NCI-H2107 (cell line): ENCODE results near the gene PTPRJ.
"Not testable (repeated sequence)": the region's sequence is repeated elsewhere in the genome, so short reads cannot be mapped to it uniquely, and the experiment has no call there.

Experiments
- DNase-seq: peaks from one replicate; lab custom pipeline; 2025; lab: John Stamatoyannopoulos, UW

PTPRJ gene

GRCh38 chr11:47980088-47980906 is at the start of gene PTPRJ:
Gene PTPRJ (plus strand): TSS chr11:47980559. CDS start chr11:47980913, 354 bp downstream.
- DNase-seq: no peak

- no peak for DNase-seq
Measured at GRCh38 chr11:47932544-47932943, 47.8 kb upstream of the PTPRJ start.

- not testable (repeated sequence) for DNase-seq
Measured at GRCh38 chr11:47933797-47934196, 46.6 kb upstream of the PTPRJ start.

GRCh38 chr11:47938791-47939560 is 41.4 kb upstream of the PTPRJ start:
- no peak for DNase-seq

GRCh38 chr11:47940904-47941649 is 39.3 kb upstream of the PTPRJ start:
- no peak for DNase-seq

DNA sequence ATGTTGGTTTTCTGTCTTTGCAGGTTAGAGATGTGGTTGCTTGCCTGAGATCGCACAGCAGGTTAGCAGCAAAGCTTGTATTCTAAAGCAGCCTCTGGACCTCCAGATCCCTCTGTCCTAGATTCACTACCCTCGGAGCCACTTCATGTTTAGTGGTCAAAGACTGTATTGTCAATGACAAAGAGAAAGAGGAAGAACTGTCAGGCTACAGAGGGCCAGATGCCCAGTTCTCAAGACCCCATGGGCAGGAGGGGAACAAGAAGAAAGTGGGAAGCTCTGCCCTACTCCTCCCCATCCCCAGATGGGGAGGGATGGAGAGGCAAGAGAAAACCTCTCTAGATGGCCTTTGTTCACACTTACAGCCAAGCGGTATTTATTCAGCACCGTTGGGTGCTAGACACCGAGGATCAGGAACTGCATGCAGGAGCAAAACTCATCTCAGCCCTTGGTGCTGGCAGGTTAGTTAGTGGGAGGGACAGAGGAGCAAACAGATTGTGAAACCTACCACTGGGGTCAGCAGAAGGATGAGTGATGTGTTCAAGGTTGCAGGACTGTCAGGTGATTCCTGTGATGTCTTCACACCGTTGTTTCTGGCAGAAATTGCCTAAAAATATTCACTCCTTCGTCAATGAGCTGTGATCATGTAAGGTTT is 38.3 kb upstream of the PTPRJ start:
- DNase-seq: no peak

DNA sequence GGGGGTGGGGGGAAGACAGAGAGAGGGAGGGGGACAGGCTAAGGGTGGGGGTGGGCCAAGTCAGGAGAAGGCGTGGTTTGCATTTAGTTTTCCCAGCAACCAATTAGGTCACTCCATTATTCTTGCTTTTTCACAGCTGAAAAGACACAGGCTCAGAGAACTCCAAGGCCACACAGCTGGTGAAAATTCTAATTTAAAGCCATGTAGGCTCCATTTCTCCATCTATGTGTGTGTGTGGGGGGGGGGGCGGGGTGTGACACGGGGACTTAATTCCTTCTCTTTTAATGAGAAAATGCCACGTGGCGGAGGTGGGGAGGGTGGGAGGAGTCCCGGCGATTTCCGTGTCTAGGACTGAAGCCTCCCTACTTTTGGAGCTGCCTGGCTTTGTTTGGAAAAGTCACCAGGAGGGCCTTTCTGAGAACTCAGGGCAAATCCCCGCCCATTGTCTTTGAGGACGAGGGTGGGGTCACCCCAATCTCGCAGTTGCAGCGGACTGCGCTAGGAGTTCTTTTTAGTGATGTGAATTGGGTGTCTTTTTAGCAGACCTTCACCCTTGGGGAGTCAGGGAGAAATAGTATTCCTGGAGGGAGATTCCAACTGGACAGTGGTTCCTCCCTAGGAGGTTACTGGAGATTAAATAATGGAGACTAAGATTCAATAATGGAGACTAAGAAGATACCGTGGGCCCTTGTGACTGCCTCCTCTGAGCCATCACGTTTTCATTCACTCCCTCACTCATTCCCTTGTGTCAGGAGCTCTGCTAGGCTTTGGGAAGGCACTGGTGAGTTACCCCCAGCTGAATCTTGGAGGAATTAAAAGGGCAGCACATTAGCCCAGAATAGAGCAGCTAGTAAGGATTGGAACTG is 36.4 kb upstream of the PTPRJ start:
- DNase-seq: no peak

GRCh38 chr11:47944632-47945031 is 35.7 kb upstream of the PTPRJ start:
- DNase-seq: no peak

DNA sequence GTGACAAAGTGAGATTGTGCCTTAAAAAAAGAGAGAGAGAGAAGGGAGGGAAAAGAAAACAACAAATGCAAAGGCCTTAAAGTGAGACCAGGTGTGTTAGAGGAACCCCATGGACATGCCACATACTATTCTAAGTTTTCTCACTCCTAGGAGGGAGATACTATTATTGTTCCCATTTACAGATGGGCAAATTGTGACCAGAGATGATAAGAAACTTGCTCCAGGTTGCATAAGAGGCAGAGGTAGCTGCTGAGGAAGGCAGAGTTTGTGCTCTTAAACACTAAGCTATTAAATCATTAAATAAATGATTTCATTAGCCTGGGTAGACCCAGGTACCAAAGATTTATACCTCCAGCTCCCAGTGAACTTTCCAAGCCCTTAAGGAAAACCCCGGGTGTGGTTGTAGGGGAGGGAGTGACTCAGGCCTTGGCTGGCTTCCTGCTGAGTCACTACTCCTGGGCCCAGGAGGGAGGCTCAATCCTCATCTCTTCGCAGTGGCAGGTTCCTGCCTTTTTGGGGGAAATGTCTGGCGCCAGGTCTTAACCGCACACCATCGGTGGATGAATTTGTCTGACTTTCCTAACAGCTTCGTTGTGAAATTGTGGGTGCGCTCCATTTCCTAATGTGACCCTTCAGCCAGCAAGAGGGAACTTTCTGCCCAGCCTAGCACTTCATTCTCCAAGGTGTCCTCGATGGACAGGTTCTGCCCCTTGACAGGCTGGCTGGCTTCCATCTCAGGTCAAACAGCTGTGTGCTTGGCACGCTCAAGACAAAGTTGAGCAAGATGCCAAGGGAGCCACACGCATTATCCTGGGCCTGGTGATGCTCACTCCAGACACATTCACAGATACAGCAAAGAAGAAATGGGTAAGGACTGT is 33.4 kb upstream of the PTPRJ start:
- no peak for DNase-seq

GRCh38 chr11:47948137-47948536 is 32.2 kb upstream of the PTPRJ start:
- DNase-seq: no peak

- DNase-seq: not testable (repeated sequence)
Measured at GRCh38 chr11:47949001-47949675, 31.2 kb upstream of the PTPRJ start.

GRCh38 chr11:47950396-47950795 is 30.0 kb upstream of the PTPRJ start:
- no peak for DNase-seq

DNA sequence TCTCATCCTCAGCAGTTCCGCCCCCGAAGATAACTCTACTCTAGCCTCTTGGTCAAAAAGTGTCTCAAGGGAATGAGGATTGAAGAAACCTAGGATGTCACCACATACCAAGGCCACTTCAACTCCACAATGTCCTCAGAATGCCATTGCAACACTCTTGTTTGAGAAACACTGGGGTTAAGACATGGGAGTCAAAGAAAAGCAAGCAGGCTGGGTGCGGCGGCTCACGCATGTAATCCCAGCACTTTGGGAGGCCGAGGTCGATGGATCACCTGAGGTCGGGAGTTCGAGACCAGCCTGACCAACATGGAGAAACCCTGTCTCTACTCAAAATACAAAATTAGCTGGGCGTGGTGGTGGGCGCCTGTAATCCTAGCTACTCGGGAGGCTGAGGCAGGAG is 28.9 kb upstream of the PTPRJ start:
- DNase-seq: not testable (repeated sequence)

DNA sequence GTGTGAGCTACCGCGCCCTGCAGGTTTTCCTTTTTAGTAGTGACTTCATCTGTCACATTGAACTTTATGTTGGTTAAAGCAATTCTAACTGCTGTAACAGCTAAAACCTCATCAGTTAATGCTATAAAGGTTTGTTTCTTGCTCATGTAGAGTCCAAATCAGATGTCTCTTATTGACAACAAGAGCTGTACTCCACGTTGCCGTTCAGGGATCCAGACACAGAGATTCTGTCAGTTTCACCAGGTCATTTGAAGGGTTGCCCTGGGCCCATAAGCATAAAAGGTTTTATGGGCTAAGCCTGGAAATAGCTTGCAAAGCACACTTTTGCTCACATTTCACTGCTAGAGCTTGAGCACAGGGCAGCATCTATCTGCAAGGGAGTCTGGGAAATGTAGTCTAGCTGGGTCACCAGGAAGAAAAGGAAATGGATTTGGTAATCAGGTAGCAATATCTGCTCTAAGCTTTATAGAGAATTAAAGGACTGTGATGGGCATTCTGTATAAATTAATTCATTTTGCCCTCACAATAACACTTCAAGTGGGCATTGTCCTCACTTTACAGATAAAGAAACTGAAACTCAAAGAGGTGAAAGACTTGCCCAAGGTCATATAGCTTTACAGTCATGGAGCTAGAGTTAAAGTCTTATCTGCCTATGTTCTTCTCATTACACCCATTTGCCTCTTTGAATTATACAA is 25.2 kb upstream of the PTPRJ start:
- DNase-seq: no peak

DNA sequence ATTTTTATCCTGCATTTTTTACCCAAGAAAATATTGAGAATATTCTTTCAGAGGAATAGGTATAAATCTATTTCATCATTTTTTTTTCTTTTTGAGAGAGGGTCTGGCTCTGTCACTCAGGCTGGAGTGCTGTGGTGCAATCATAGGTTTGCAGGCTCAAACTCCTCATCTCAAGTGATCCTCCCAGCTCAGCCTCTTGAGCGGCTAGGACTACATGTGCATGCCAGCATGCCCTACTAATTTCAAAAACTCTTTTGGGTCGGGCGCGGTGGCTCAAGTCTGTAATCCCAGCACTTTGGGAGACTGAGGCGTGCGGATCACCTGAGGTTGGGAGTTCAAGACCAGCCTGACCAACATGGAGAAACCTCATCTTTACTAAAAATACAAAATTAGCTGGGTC is 20.3 kb upstream of the PTPRJ start:
- no peak for DNase-seq

DNA sequence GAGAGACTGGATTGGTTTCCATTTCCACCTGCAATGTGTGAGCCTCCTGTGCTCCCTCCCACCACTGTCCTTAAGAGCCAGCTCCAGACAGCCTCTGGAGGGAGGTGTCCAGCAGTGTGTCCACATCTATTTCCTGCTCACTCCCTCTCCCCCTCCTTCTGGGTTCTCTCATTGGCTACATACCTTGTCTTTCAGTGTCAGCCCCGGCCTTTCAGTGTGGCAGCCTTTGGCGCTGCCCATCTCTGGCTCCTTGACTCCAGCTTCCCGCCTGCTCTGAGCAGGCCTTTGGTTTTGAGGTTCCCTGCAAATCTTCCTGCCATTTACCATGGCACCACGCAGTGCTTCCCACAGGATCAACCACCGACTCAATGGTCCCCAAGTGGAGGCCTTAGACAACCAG is 19.0 kb upstream of the PTPRJ start:
- DNase-seq: no peak

DNA sequence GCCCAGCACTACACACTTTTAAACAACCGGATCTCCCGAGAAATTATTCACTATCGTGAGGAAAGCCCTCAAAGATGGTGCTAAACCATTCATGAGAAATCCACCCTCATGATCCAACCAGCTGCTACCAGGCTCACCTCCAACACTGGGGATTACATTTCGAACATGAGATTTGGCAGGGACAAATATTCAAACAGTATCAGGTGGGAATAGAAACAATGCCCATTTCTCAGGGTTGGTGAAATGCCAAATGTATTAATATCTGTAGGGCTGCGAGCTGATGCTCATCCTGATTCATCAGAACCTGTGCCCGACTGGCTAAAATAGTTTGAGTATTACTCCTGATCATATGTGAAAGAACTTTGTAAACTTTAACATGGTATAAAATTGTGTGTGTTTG is 15.8 kb upstream of the PTPRJ start:
- no peak for DNase-seq

GRCh38 chr11:47967577-47968525 is 12.5 kb upstream of the PTPRJ start:
- DNase-seq: no peak
